ENCODE measurements around the gene ECT2.
"Not testable (repeated sequence)": the region's sequence is repeated elsewhere in the genome, so short reads cannot be mapped to it uniquely, and the experiment has no call there.

The ECT2 gene

DNA sequence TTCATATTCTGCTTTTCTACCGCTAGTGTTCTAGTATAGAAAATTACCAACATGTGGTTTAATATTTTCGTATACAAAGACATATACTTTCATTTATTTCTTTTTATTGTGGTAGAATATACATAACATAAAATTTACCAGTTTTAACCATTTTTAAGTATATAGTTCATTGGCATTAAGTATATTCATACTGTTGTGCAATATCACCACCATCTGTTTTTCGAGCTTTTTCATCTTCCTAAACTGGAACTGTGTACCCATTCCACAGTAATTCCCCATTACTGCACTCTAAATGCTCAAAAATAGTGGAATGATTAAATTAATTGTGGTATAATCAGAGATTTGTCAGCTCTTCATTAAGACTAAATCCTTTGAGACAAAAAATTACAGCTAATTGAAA is 62.9 kb downstream of the ECT2 start:
- DNase-seq: no peak

DNA sequence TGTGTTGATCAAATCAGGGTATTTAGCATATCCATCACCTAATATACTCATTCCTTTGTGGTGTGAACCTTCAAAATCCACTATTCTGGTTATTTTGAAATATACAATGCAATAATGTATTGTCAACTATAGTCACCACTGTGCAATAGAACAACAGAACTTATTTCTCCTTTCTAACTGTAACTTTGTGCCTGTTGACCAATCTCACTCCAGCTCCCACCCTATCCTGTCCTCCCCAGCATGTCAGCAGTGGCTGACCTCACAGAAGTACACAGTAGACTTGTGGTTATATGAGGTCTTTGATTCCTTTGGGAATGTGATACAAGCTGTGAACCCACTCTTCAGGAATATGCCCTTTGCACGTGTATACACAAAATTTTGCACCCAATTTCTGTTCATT is 64.2 kb downstream of the ECT2 start:
- DNase-seq: no peak

DNA sequence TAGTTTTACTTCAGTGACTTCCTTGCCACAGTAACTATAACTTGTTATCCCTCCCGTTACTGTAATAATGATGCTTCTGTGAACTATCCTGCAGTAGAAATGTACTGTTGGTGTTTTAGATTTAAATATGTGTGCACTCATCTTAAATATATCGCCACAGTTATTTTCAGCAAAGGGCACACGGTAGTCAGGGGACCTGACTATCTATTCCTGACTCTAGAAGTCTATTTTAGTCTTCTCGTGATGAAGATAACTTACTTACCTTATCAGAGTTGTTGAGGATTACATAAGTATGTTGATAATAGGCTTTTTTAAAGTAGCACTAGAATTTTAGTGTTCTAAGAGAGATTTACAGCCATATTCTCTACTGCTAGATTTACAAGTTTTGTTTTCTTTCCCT is 65.3 kb downstream of the ECT2 start:
- no peak for DNase-seq

DNA sequence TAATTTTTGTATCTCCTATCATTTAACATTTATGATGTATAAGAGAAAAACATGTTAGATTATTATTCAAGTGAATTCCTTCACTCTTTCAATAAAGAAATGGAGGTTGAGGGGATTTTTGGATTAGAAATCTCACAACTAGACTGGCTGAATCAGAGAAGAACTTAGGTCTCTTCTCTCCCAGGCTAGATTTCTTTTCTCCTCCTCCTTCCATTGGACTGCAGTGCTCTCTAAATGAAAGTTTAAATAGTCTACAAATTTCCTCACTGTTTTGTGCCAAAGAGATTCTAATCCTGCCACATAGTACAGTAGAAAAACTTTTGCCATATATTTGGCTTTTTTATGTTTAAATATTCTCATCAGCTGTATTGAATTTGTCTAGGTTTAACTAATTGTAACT is 65.8 kb downstream of the ECT2 start:
- DNase-seq: no peak

DNA sequence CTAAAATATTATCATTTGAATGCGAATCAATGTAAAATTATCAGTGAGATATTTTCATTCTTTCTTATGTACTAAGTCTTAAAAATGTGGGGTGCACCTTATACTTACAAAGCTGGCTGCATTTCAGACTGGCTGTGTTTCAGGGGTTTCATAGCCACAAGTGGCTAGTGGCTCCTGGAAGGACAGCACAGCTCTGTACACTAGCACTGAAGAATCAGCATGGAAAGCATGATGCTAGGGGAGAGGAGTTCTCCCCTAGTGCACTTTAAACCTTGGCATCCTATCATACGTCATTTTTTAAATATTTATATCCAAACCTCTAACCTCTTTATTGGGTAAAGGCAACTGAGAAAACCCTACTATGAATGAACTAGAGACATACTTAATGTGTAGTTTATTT is 66.4 kb downstream of the ECT2 start:
- DNase-seq: no peak

DNA sequence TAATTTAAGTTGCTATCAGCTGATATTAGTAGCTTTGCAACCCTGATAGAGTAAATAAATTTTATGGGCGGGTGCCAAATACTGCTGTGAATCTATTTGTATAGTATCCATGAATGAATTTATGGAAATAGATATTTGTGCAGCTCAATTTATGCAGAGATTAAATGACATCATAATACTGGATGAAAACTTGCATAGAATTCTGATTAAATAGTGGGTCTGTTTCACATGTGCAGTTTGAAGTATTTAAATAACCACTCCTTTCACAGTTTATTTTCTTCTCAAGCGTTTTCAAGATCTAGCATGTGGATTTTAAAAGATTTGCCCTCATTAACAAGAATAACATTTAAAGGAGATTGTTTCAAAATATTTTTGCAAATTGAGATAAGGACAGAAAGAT is 70.0 kb downstream of the ECT2 start:
- DNase-seq: no peak

DNA sequence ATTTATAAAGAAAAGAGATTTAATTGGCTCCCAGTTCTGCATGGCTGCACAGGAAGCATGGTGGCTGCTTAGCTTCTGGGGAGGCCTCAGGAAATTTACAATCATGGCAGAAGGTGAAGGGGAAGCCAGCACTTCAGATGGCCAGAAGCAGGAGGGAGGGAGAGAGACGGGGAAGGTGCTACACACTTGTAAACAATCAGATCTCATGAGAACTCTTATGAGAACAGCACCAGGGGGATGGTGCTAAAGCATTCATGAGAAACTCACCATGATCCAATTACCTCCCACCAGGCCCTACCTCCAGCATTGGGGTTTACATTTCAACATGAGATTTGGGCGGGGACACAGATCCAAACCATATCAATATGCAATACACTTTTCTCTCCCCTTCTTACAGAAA is 73.7 kb downstream of the ECT2 start:
- DNase-seq: no peak

DNA sequence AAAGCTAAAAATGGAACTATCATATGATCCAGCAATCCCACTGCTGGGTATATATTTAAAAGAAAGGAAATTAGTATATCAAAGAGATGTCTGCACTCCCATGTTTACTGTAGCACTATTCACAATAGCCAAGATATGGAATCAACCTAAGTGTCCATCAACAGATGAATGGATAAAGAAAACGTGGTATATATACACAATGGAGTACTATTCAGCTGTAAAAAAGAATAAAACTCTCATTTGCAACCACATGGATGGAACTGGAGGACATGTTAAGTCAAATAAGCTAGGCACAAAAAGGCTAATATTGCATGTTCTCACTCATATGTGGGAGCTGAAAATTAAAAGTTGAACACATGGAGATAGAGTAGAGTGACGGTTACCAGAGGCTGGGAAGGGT is 76.7 kb downstream of the ECT2 start:
- DNase-seq: not testable (repeated sequence)

DNA sequence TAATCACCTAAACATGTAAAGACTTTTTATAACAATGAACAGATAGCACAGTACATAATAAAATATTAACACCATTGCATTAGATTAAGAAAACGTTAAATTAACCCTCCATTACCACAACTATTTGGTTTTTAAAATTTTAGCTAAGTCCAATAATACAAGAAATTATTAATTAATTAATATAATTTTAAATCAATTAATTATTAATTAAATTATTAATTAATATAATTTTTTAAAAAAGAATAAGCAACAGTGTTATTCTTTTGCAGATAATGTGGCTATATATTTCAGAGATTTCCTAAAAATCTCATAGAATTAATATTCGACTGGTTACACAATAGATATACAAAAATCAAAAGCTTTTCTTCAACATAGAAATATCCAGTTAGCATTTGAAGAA is 82.5 kb downstream of the ECT2 start:
- no peak for DNase-seq

DNA sequence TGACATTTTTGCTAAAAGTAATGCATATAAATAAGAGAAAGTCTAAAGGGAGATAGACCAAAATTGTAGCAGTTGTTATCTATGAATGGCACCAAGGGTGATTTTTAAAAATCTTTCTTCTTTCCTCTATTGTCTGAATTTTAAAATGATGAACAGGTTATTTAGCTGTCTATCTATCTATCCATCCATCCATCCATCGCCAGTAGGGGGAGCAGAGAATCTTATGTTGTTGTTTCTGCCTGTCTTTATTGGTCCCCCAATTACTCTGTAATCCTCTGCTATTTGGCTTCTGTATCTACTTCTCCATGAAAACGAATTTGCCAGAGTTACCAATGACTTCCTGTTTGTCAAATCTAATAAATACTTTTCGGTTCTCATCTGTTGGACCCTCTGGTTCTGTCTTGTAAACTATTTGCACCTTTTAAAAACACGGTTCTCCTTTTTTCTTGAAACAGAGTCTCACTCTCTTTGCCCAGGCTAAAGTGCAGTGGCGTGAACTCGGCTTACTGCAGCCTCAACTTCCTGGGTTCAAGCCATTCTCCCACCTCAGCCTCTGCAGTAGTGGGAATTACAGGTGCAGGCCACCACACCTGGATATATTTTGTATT is 86.0 kb downstream of the ECT2 start:
- peak; percentile 41 for DNase-seq

DNA sequence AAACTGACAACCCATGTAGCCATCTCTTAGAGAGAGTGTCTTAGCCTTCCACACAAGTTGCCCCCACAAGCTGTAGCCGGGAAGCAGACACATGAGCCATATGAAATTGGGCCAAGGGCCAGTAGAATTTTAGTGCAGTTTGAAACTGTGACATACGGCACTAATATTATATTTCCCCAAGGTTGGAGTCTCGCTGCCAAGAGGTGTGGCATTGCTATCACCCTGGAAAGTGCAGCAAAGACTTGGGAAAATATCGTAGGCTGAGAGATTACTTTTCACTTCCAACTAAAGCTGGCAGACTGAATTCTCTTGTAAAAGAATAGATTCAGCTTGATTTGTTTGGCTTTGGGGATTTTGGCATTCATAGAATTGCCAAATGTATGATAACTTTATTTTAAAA is 89.2 kb downstream of the ECT2 start:
- DNase-seq: no peak

DNA sequence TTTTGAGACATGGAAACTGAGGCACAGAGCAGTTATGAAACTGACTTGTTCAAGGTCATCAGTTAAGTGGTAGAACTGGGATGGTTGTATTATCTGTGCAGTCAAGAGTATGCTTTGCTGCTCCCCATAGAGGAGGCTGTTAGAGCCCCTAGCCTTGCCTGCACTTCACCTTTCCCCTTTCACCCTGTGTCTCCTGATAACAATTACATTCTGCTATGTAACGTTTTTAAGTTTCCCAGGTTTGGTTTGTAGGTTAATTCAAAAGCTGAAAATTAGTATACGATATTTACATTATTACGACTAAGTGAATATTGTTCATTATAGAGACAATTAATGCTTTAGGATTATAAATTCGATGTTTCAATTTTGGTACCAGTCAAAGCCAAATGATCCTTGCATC is 89.9 kb downstream of the ECT2 start:
- no peak for DNase-seq

DNA sequence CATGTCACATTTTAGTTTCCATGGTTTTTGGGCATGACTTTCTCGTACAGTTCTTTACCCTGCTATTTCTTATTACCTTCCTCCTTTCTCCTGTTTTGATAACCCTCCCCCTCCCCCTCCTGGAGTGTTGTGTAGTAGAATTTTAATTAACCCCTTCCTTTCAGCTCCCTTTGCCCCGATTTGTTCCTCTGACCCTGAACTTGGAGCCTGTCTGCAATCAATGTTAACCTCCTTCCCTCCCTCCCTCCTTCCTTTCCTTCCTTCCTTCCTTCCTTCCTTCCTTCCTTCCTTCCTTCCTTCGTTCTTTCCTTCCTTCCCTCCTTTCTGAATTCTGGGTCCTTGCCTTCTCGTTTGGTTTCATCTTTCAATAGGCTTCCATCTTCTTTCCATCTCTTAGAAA is 90.4 kb downstream of the ECT2 start:
- no peak for DNase-seq

DNA sequence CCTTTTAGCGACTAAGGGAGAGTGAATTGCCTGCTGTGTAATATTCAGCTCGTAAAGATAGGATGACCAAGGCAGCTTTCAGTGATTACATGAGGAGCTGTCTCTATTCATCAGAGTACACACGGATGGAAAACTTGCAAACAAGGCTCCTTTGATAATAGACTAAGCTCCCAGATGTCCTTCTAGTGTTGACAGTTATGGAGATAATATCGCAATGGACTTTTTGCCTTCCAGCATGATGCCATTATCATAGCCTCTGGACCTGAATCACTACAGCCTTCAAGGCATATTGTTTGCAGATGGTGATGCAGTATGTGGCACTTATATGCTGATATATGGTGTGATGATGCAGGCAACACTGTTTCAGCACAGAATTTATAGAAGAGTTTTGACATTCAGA is 93.9 kb downstream of the ECT2 start:
- no peak for DNase-seq

DNA sequence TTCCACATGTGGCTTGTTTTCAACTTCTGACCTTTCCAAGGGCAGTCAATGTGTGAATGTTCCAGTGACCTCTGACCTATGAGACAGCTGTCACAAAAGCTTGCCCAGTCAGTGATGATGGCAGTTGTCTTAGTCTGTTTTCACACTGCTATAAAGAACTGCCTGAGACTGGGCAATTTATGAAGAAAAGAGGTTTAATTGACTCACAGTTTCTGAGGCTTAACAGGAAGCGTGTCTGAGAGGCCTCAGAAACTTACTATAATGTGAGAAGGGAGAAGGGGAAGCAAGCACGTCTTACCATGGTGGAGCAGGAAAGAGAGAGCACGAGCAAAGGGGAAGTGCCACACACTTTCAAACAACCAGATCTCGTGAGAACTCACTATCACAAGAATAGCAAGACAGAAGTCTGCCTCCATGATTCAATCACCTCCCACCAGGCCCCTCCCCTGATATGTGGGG is 95.6 kb downstream of the ECT2 start:
- DNase-seq: peak; percentile 5

DNA sequence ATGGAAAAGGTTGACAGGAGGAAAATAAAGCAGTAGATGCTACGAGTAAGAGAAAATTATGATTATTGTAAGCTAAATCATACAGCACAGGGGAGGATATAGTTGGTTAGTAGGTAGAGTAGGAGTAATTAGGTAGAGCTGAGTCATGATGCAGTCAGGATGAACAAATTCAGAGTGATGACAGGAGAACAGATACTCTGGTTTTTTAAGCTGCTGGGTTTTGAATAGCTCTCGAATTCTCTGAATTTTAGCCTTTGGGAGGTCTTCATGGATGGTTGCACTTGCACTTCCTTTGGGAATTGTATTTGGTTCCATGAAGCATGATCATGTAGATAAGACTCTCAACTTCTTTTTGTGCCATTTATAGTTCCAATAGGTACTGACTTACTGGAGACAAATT is 96.2 kb downstream of the ECT2 start:
- DNase-seq: no peak

DNA sequence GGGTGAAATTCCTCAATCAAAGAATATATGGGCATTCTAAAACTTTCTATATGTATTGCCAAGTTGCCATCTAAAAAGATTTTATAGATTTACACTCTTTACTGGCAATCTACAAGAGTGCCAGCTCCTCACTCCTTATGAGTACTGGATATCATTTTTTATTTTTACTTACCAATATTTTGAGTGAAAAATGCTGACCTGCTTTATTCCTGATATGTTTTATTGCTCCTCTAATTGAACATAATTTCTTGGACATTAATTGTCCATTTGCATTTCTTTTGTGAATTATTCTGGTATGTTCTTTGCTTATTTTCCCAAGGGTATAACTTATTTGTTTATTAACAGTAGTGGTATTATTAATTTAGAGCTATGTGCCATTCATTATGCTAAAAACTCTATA is 96.8 kb downstream of the ECT2 start:
- DNase-seq: no peak

DNA sequence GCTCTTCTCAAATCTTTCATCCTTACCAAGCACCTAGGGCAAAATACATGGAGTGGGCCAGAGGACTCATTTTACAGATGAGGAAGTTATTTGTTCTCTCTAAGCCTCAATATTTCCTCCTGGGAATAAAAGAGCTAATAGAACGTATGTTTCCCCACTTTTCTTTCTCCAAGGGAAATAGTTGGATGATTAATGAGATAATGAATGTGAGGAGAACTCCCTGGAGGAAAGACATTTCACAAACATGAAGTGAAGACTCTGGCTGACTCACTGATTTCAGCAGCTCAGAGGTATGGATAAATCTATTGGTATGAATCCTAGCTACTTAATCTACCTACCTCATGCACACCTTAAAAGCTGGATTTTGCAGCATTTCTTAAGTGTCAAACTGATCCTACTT is 98.4 kb downstream of the ECT2 start:
- no peak for DNase-seq

DNA sequence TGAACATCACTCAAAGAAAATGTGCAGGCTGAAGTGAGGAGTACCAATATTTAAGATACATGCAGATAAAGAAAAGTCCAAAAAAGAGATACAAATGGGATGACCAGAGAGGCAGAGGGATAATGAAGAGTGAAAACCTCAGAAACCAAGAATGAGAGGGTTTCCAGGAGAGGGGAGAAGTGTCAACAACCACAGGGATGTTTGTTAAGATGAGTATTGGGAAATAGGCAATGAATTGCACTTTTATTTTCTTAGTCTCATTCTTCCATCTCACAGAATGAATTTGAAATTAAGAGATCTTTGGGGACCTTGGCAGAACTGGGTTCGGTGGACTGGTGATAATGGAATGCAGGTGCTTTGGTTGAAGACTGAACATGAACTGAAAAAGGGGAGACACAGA is 102.5 kb downstream of the ECT2 start:
- no peak for DNase-seq

DNA sequence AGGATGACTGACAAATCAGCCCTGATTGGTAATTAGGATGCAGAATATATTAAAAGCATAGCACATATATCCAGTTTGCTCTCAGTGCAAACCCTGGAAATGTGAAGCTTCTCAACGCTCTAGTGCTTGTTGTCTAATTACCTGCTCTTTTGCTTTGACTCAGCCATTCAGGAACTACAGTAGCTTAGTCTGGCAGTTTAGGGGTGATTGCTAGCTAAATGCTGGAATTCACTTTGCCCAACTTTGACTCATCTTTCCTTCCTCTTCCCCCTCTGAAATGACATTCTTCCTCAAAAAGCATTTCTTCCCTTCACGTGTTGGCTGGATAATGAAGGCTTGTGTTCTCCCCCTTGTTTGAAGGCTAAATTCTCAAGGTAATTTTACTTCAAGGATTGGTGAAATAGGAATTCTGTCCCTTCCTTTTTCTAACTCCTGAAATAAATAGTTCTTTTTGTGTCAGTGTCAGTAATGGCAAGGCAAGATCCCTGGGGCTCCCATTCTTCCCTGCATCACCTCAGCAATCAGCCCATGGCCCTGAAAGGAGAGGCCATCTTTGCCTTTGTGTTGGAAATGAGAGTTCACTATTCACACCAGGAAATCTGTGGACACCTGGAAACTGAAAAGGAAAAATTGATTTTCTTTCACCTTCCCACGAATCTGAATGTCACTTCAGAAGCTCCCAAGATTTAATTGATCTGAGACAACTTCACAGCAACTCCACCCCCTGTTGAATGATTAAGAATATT is 103.6 kb downstream of the ECT2 start:
- no peak for DNase-seq

DNA sequence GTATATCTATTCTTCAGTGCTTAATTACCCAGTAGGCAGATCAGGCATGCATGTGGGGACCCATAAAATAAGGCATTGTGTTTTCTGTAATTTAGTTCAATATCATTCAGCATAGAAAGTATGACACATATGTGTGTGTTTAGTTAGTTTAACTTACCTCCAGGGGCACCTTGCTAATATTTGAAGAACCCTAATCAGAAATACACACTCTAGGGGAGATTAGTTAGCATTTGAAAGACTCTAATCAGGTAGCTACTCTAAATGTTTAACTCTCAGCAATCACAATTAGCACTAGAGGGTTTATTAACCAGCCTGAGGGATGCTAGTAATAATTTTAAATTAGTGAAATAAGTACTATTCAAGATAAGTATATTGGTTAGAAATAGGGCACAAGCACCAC is 104.5 kb downstream of the ECT2 start:
- DNase-seq: no peak

DNA sequence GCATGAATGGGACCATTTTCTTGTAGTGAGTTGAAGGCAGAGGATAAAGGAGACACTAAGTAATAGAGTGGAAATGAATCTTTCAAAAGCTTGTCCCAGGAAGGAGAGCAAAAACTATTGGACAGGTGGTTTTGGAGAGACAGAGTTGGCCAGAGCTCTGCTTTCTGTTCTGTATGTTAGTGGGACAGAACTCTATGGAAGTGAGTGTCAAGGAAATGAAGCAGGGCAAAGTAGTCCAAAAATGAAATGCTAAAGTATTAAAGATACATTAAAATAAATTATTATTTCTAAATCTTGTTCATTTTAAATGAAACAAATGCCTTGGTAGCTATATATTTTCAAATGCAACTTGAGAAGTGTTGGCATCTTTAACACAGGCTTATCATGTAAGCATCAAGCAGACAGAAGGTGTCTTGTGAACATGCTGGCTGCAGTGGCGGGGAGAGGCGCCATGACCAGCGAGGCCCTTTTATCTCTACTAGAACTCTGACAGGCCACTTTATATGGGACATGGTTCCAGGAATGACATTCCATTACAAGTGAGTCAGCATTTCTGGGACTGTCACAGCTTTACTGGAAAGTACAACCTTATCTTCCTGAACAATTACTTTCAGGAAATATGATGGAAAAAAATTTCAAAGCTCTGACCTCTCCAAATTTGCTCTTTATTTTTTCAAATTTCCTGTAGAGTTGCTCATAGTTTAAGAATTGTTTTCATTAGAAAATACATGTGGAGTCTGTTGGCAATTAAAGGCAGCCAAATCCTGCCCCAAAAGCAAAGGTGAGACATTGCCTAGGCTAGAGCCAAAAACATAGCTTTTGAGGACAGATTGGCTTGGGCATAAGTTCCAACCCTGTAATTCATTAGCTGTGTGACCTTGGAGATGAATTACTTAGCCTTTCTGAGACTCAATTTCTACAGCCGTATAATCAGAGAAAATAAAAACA is 106.5 kb downstream of the ECT2 start:
- DNase-seq: no peak

DNA sequence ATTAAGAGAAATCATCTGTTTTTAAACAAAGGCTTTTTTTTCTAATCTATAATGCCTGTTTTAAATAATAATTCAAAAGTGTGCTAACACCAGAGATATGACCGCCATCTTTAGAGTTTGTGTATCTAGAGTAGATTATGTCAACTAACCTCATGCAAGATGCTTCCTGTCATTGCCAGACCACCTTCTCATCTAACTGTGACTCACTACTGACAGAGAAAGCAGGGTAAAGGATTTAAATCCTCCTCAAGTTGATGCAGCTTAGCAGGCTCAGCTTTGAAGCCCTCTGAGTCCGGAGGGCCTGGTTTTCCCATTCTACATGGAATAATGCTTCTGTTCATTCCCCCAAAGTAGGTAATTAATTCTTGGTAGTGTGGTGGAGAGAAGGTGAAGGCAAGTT is 108.5 kb downstream of the ECT2 start:
- DNase-seq: no peak

Data from activated CD4-positive, alpha-beta T cell treated with anti-CD3 and anti-CD28 coated beads, Interleukin-2, Interleukin-6, amounts not matched to agents 100 ng/mL and 50 ng/mL, durations not matched to agents 16 hours and 8 hours (primary cell).